Ovary (tissue), 9 donors: Measurements from ENCODE around the gene PALD1. TPM values are rescaled to one million over a fixed set of nuclear protein-coding genes. Genes with fewer than 3 reads are reported as not detected.

Experiments used
- DNase-seq, 5 donors: peaks; one replicate each; pipeline ENCODE4 v3.0.0-alpha.2; 2019 to 2020
- H3K27ac ChIP-seq, 2 donors: fragments of 200-600 bp; one replicate each; pipeline versions ENCODE4 v1.5.1 to v1.8.0; 2019 to 2022
- H3K27me3 ChIP-seq: fragments of 200-600 bp; one replicate; pipeline ENCODE4 v1.8.0; 2022
- H3K36me3 ChIP-seq: fragments of 200-600 bp; sonication (generic); one replicate; pipeline ENCODE4 v1.5.1; 2019
- H3K4me1 ChIP-seq: one replicate; pipeline ENCODE4 v1.8.1; 2013; ENCODE audit warnings: mild to moderate bottlenecking, moderate library complexity; ENCODE audit not compliant: insufficient read depth
- H3K4me3 ChIP-seq: fragments of 200-600 bp; sonication (generic); one replicate; pipeline ENCODE4 v1.5.1; 2017
- H3K9me3 ChIP-seq, 2 donors: fragments of 200-600 bp in 1 of 2; sonication (generic) in 1 of 2; one replicate each; pipeline versions ENCODE4 v1.5.1 to v1.8.1; 2013 to 2019; ENCODE audit warnings: mild to moderate bottlenecking in 1 of 2, moderate library complexity in 1 of 2
- CTCF ChIP-seq, 3 donors: fragments of 450-650 bp in 2 of 3; fragments of 200-600 bp in 1 of 3; IDR thresholded peaks; one replicate each; pipeline versions ENCODE4 v1.5.1 to v1.8.0; 2016 to 2022; ENCODE audit warnings: antibody characterized with exemption in 3 of 3, mild to moderate bottlenecking in 1 of 3
- EP300 ChIP-seq: sonication (generic); formaldehyde crosslinking; IDR thresholded peaks from one replicate; pipeline ENCODE4 v1.6.1; 2017; ENCODE audit warnings: antibody characterized with exemption
- POLR2A ChIP-seq: fragments of 450-650 bp; IDR thresholded peaks from one replicate; pipeline ENCODE4 v1.6.1; 2017; ENCODE audit warnings: antibody characterized with exemption, mild to moderate bottlenecking, moderate library complexity
- WGBS, 3 donors: extraction: QIAGEN DNeasy Blood & Tissue Kit in 1 of 3; methylation state at CpG; one replicate each; pipeline versions ENCODE4 v1.1.5 to v1.1.7; 2013 to 2017; 5-methylcytosine and 5-hydroxymethylcytosine counted together
- intact Hi-C, 4 donors: fragments of 100-400 bp; cut with DNase I; formaldehyde crosslinking; loops; one replicate each; pipeline versions ENCODE4 v1.11.0 to v1.15.1; 2022 to 2023
- polyA plus RNA-seq, 2 donors: library from polyadenylated mRNA; stranded (reverse); fragments of 200-250 nt in 1 of 2; fragments of 350-450 nt in 1 of 2; fragmentation: Illumina TruSeq in 1 of 2; extraction: RNeasy Lipid Tissue Mini Kit (QIAGEN cat#74804) in 1 of 2; gene quantifications; one replicate each; pipeline ENCODE4 v1.2.3, GENCODE V29; 2013 to 2014
- total RNA-seq, 7 donors: library from RNA; depleted of rRNA in 2 of 7; stranded (reverse); fragments of >200 nt in 2 of 7; fragmentation: NEBNext Ultra II Directional in 3 of 7; extraction: Animal tissue kit (Norgen Biotek cat#: 25700) in 3 of 7; gene quantifications; one replicate each; pipeline versions ENCODE4 v1.1.0 to v1.2.4, GENCODE V29; 2016 to 2023
- donor health status: DM: no; HTN: no; CAD: no; lungs with moderate emphysema.
- donor health status: DM: no; HTN: no; CAD: no.
- donor health status: Bipolar disorder and iron deficiency.
- donor health status: DM: yes; HTN: yes; CAD: no.
- donor health status: DM: no; HTN: no; CAD: no.
- donor health status: DM: yes; HTN: yes; CAD: no.

Gene PALD1
- total and polyA plus RNA-seq, 9 donors, result 2.2 to 10.5 (median 6.8) TPM

- no peak overlapping the region for H3K4me3 ChIP-seq
- H3K36me3 ChIP-seq, result no peaks in the 10 kb centered on the region
- no peak for TF ChIP-seq POLR2A
- TF ChIP-seq EP300, result no peak
- TF ChIP-seq CTCF (IDR thresholded peaks at IDR 0.05), result no peak
- WGBS, 3 donors, result 53 to 56% (median 55%) methylated on average over 5 of the region's 5 CpGs
- peaks cover 1% of the 10 kb centered on the region for H3K4me1 ChIP-seq
- H3K27ac ChIP-seq, result no peak overlapping the region
- intact Hi-C loops, result no loop called here
- H3K27me3 ChIP-seq, result no peaks in the 10 kb centered on the region
- peak; percentile 33 to 68 (median 58) for DNase-seq
- no peaks in the 10 kb centered on the region for H3K9me3 ChIP-seq
Observed at GRCh38 chr10:70589762-70590654, 111.4 kb downstream of the PALD1 start.

GRCh38 chr10:70590655-70591416 lies 112.3 kb downstream of the PALD1 start:
- intact Hi-C loops, result no loop called here
- Histone ChIP-seq H3K4me1 (no peaks in the 10 kb centered on the region), H3K36me3 (no peaks in the 10 kb centered on the region), H3K4me3 (no peak overlapping the region), H3K9me3 (no peaks in the 10 kb centered on the region), H3K27me3 (no peaks in the 10 kb centered on the region), H3K27ac (no peak overlapping the region)
- TF ChIP-seq EP300 (no peak), CTCF (IDR thresholded peaks at IDR 0.05) (no peak), POLR2A (no peak)
- peak in 2 of 5 donors; percentile 4 to 5 for DNase-seq
- WGBS, 3 donors, result 49 to 55% (median 51%) methylated on average over 5 of the region's 5 CpGs

- no peaks in the 10 kb centered on the region for H3K9me3 ChIP-seq
- H3K36me3 ChIP-seq, result no peaks in the 10 kb centered on the region
- no peak overlapping the region for H3K27ac ChIP-seq
- DNase-seq, result no peak
- H3K4me1 ChIP-seq, result no peaks in the 10 kb centered on the region
- TF ChIP-seq CTCF (IDR thresholded peaks at IDR 0.05), result no peak
- TF ChIP-seq POLR2A, result no peak
- no peak for TF ChIP-seq EP300
- H3K27me3 ChIP-seq, result no peaks in the 10 kb centered on the region
- WGBS, 3 donors, result 91 to 96% (median 92%) methylated on average over 2 of the region's 2 CpGs
- intact Hi-C loops, result no loop called here
- H3K4me3 ChIP-seq, result no peak overlapping the region
Observed at GRCh38 chr10:70592186-70592735, 113.7 kb downstream of the PALD1 start.

- Histone ChIP-seq H3K4me1 (no peaks in the 10 kb centered on the region), H3K9me3 (no peaks in the 10 kb centered on the region), H3K27ac (no peak overlapping the region), H3K27me3 (no peaks in the 10 kb centered on the region), H3K4me3 (no peak overlapping the region), H3K36me3 (no peaks in the 10 kb centered on the region)
- 84 to 88% (median 87%) methylated on average over 16 of the region's 16 CpGs for WGBS, 3 donors
- intact Hi-C loops, result no loop called here
- DNase-seq, result peak in 1 of 5 donors; percentile 15
- TF ChIP-seq CTCF (IDR thresholded peaks at IDR 0.05) (no peak), POLR2A (no peak), EP300 (no peak)
Observed at GRCh38 chr10:70592746-70593512, 114.4 kb downstream of the PALD1 start.
